PC-9 (cell line): ENCODE results near the gene SETBP1. TPM values are rescaled to one million over a fixed set of nuclear protein-coding genes. Genes with fewer than 3 reads are reported as not detected.

Experiments
- BruUV-seq: library from RNA; stranded (reverse); fragments of 400-500 nt; replicated peaks from 2 replicates; lab custom pipeline; 2021; lab: Mats Ljungman, UMichigan
- CTCF ChIA-PET: fragments of 300-600 bp; sonication (Branson Sonifier 250); formaldehyde crosslinking; loops from one replicate; lab custom pipeline; 2022; ENCODE audit warnings: antibody characterized with exemption; lab: Charles Lee
- POLR2A ChIA-PET: fragments of 300-600 bp; sonication (Branson Sonifier 250); formaldehyde crosslinking; loops from one replicate; lab custom pipeline; 2022; ENCODE audit warnings: antibody characterized with exemption; ENCODE audit not compliant: unreplicated experiment; lab: Charles Lee
- DNase-seq, 2 experiments: peaks; one replicate each; pipeline versions ENCODE4 v3.0.0 to v3.0.0-alpha.2; 2015 to 2022; ENCODE audit warnings: mixed read lengths in 1 of 2
- H2AFZ ChIP-seq: fragments of 200-600 bp; sonication (generic); 2 replicates; pipeline ENCODE4 v1.8.1; 2017; ENCODE audit warnings: antibody characterized with exemption
- H3F3A ChIP-seq: fragments of 200-600 bp; sonication (generic); 2 replicates; pipeline ENCODE4 v1.8.1; 2017; ENCODE audit warnings: antibody characterized with exemption, mild to moderate bottlenecking, low read depth; ENCODE audit not compliant: insufficient read depth
- H3K27ac ChIP-seq: fragments of 200-600 bp; sonication (generic); 2 replicates; pipeline ENCODE4 v1.6.1; 2016; ENCODE audit warnings: mixed run types
- H3K27me3 ChIP-seq: fragments of 200-600 bp; sonication (generic); 2 replicates; pipeline ENCODE4 v1.6.1; 2016; ENCODE audit warnings: low read depth, mixed run types; ENCODE audit not compliant: insufficient read depth
- H3K36me3 ChIP-seq: fragments of 200-600 bp; sonication (generic); 2 replicates; pipeline ENCODE4 v1.6.1; 2016; ENCODE audit warnings: low read depth, mixed run types
- H3K4me1 ChIP-seq: fragments of 200-600 bp; sonication (generic); replicated peaks from 2 replicates; pipeline ENCODE4 v1.6.1; 2016; ENCODE audit warnings: mixed run types; ENCODE audit not compliant: insufficient read depth
- H3K4me2 ChIP-seq: fragments of 200-600 bp; sonication (generic); 2 replicates; pipeline ENCODE4 v1.6.1; 2017; ENCODE audit warnings: mixed run types
- H3K4me3 ChIP-seq: fragments of 200-600 bp; sonication (generic); 2 replicates; pipeline ENCODE4 v1.6.1; 2016; ENCODE audit warnings: mixed run types
- H3K79me2 ChIP-seq: fragments of 200-600 bp; sonication (generic); 2 replicates; pipeline ENCODE4 v1.6.1; 2017; ENCODE audit warnings: low read depth, mixed run types
- H3K9me2 ChIP-seq: fragments of 200-600 bp; sonication (generic); 2 replicates; pipeline ENCODE4 v1.8.1; 2017; ENCODE audit warnings: mild to moderate bottlenecking; ENCODE audit not compliant: insufficient read depth
- H3K9me3 ChIP-seq: fragments of 200-600 bp; sonication (generic); 2 replicates; pipeline ENCODE4 v1.8.1; 2016; ENCODE audit warnings: low read depth; ENCODE audit not compliant: insufficient read depth
- H4K20me1 ChIP-seq: fragments of 200-600 bp; sonication (generic); 2 replicates; pipeline ENCODE4 v1.8.1; 2017; ENCODE audit not compliant: insufficient read depth
- EZH2 ChIP-seq: fragments of 200-600 bp; sonication (generic); IDR thresholded peaks from 2 replicates; pipeline ENCODE4 v1.8.0; 2017; ENCODE audit warnings: antibody characterized with exemption, low read depth
- intact Hi-C: fragments of 100-400 bp; cut with micrococcal nuclease; formaldehyde crosslinking; loops from one replicate; pipeline ENCODE4 v1.10.0; 2022; ENCODE audit not compliant: unreplicated experiment
- total RNA-seq: library from RNA; stranded (reverse); gene quantifications from 2 replicates; pipeline ENCODE4 v1.2.3, GENCODE V29; 2021
- TF ChIP-seq, protein P1 (sequence below): fragments of 200-600 bp; sonication (generic); conservative IDR thresholded peaks from 2 replicates; pipeline ENCODE4 v1.6.1; 2017; ENCODE audit warnings: mixed run types, antibody characterized with exemption, mild to moderate bottlenecking, moderate library complexity

The SETBP1 gene
- total RNA-seq, 1 experiment from 2014 or later, result 9.0 TPM

DNA sequence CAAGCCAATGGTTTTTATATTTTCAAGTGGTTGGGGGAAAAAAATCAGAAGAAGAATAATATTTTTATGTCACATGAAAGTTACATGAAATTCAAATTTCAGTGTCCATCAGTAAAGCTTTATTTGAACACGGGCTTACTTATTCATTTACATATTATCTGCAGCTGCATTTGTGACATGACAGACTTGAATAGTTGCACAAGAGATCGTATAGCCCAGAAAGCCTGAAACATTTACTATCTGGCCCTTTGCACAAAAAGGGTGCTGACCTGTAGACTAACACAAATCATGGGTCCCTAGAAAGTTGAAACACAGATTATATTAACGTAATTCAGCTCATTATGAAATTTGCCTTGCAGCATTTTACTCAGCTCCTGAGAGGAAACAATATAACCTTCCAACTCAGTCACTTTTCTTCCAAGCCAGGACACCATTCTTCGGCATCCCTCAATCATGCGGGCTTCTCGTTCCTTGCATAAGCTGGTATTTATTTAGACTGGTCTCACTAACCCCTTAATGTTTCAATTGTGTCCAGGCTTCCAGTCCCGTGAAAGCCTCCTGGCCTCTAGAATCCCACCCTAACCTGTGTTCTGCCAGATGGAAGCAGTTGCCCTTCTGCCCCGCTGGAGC, 402.7 kb downstream of the SETBP1 start:
- H3K4me1 ChIP-seq, result no peaks in the 10 kb centered on the region
- CTCF ChIA-PET, result no interaction called here
- no peak overlapping the region for H3K27ac ChIP-seq
- H3K79me2 ChIP-seq, result no peaks in the 10 kb centered on the region
- no peaks in the 10 kb centered on the region for H3K27me3 ChIP-seq
- intact Hi-C loops, result no loop called here
- H4K20me1 ChIP-seq, result no peaks in the 10 kb centered on the region
- no peak overlapping the region for H3K4me2 ChIP-seq
- H2AFZ ChIP-seq, result no peak overlapping the region
- TF ChIP-seq EZH2, result no peak
- TF ChIP-seq, protein P1, sequence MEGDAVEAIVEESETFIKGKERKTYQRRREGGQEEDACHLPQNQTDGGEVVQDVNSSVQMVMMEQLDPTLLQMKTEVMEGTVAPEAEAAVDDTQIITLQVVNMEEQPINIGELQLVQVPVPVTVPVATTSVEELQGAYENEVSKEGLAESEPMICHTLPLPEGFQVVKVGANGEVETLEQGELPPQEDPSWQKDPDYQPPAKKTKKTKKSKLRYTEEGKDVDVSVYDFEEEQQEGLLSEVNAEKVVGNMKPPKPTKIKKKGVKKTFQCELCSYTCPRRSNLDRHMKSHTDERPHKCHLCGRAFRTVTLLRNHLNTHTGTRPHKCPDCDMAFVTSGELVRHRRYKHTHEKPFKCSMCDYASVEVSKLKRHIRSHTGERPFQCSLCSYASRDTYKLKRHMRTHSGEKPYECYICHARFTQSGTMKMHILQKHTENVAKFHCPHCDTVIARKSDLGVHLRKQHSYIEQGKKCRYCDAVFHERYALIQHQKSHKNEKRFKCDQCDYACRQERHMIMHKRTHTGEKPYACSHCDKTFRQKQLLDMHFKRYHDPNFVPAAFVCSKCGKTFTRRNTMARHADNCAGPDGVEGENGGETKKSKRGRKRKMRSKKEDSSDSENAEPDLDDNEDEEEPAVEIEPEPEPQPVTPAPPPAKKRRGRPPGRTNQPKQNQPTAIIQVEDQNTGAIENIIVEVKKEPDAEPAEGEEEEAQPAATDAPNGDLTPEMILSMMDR, result no peak
- no peak overlapping the region for H3K4me3 ChIP-seq
- H3K9me3 ChIP-seq, result no peaks in the 10 kb centered on the region; the same call in 1 of the 2 replicates
- no peak for DNase-seq
- no TSS peak for BruUV-seq
- POLR2A ChIA-PET, result no interaction called here
- no peaks in the 10 kb centered on the region for H3K9me2 ChIP-seq
- H3F3A ChIP-seq, result no peaks in the 10 kb centered on the region
- H3K36me3 ChIP-seq, result no peaks in the 10 kb centered on the region

DNA sequence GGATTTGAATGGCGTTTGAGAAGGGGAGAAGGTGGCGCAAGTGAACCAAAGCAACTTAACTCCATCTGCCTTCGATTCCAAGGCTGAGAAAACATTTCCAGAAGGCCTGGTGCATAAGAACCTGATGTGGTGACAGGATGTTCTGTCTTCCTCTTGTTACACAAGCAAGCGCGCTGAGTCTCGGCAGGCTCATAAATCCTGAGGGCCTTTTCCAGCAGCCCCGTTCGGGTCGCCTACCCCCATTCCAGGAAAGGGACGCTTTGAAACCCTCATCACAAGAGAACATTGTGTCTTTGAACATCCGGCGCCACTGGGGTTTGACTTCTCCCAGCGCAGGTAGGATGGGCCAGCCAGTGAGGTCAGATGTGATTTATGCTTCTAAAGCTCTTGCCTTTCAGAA, 403.5 kb downstream of the SETBP1 start:
- Histone ChIP-seq H3K4me2 (no peak overlapping the region), H3K27ac (no peak overlapping the region), H2AFZ (no peak overlapping the region), H3K36me3 (no peaks in the 10 kb centered on the region), H3K4me1 (no peaks in the 10 kb centered on the region), H3K9me3 (no peaks in the 10 kb centered on the region; the same call in 1 of the 2 replicates), H3F3A (no peaks in the 10 kb centered on the region), H3K27me3 (no peaks in the 10 kb centered on the region), H3K9me2 (no peaks in the 10 kb centered on the region), H4K20me1 (no peaks in the 10 kb centered on the region), H3K79me2 (no peaks in the 10 kb centered on the region), H3K4me3 (no peak overlapping the region)
- POLR2A ChIA-PET, result no interaction called here
- DNase-seq, result no peak
- no peak for TF ChIP-seq EZH2
- TF ChIP-seq, protein P1, result no peak
- BruUV-seq, result no TSS peak
- CTCF ChIA-PET, result no interaction called here
- intact Hi-C loops, result no loop called here

DNA sequence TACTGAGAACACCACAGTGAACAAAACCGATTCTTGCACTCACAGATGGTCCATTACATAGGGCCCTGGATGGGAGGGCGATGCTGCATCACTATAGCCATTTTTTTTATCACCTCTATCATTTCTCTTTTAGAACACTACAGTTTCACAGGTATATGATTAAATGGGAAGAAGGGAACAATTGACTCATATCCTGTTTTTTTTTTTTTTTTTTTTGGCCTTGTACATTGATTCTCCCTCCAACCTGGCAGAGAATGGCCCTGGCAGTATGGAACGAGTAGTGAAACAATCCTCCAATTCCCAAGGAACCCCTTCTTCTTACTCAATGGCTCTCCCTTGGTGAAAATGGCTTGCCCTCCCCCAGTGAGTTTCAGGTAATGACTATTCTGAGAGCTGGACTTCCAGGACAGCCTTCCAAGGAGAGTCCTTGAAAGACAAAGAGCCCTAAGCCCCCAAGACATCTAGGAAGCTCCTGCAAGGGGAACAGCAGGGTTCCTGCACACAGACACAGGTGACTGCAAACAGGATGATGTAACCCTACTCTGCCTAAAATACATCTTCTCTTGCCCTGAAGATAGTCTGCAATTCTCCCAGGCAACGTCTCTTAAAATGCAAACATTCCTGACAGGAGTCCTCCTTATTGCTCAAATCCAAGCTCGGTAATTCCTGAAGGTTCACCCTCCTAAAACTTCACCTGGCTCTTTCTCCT, 405.4 kb downstream of the SETBP1 start:
- H3K4me3 ChIP-seq, result no peak overlapping the region
- ChIA-PET CTCF (no interaction called here), POLR2A (no interaction called here)
- no peaks in the 10 kb centered on the region; the same call in 1 of the 2 replicates for H3K9me3 ChIP-seq
- no peak overlapping the region for H3K27ac ChIP-seq
- H3K79me2 ChIP-seq, result no peaks in the 10 kb centered on the region
- no peaks in the 10 kb centered on the region for H3K9me2 ChIP-seq
- H3K4me1 ChIP-seq, result no peaks in the 10 kb centered on the region
- H4K20me1 ChIP-seq, result no peaks in the 10 kb centered on the region
- no peak overlapping the region for H3K4me2 ChIP-seq
- TF ChIP-seq EZH2, result no peak
- TF ChIP-seq, protein P1, result no peak
- DNase-seq, result no peak
- no TSS peak for BruUV-seq
- H3K27me3 ChIP-seq, result no peaks in the 10 kb centered on the region
- H2AFZ ChIP-seq, result no peak overlapping the region
- intact Hi-C loops, result no loop called here
- no peaks in the 10 kb centered on the region for H3K36me3 ChIP-seq
- no peaks in the 10 kb centered on the region for H3F3A ChIP-seq
